GM12878 (cell line): Measurements from ENCODE around the gene VIT. TPM values are rescaled to one million over a fixed set of nuclear protein-coding genes. Genes with fewer than 3 reads are reported as not detected.

Experiments
- ATAC-seq: fragments of 200-7000 bp; cut with Tn5 transposase; 3 replicates; pipeline ENCODE4 v1.9.1; 2020; ENCODE audit warnings: mild to moderate bottlenecking, moderate library complexity
- BruUV-seq: library from RNA; stranded (reverse); fragments of 400-500 nt; replicated peaks from 2 replicates; lab custom pipeline; 2021; lab: Mats Ljungman, UMichigan
- CTCF ChIA-PET: fragments of 300-600 bp; sonication (Branson Sonifier 250); formaldehyde crosslinking; extraction: SDS; loops from one replicate; lab custom pipeline; 2021; ENCODE audit warnings: inconsistent platforms; lab: Yijun Ruan, JAX
- POLR2A ChIA-PET: fragments of 350-600 bp; formaldehyde crosslinking; extraction: SDS; loops from one replicate; lab custom pipeline; 2021; ENCODE audit warnings: inconsistent platforms; lab: Charles Lee
- RAD21 ChIA-PET: fragments of 300-600 bp; sonication (Branson Sonifier 250); formaldehyde crosslinking; loops from one replicate; lab custom pipeline; 2023; ENCODE audit warnings: antibody characterized with exemption; ENCODE audit not compliant: unreplicated experiment; lab: Charles Lee
- SMC1A ChIA-PET: fragments of 300-600 bp; sonication (Branson Sonifier 250); formaldehyde crosslinking; loops from one replicate; lab custom pipeline; 2023; ENCODE audit not compliant: unreplicated experiment, uncharacterized antibody; lab: Charles Lee
- DNase-seq: peaks from one replicate; pipeline ENCODE4 v3.0.0-alpha.2; 2011; ENCODE audit warnings: low read depth, low spot score
- FAIRE-seq: peaks from 3 replicates; lab custom pipeline; 2011; peaks lifted over from hg19 to GRCh38; lab: Jason Lieb, UNC
- H2AFZ ChIP-seq: 2 replicates; pipeline ENCODE4 v1.6.0; 2011; ENCODE audit warnings: low read depth, low read length, control low read depth; ENCODE audit not compliant: control insufficient read depth
- H3K27ac ChIP-seq: 2 replicates; pipeline ENCODE4 v1.5.1; 2011; ENCODE audit warnings: control low read depth; ENCODE audit not compliant: control insufficient read depth, insufficient read depth
- H3K27me3 ChIP-seq, 2 experiments: replicated peaks in 1 of 2; 2 replicates each; pipeline versions ENCODE4 v1.6.0 to v1.6.1; 2011; ENCODE audit warnings: low read length in 1 of 2; ENCODE audit not compliant: control insufficient read depth in 2 of 2, insufficient read depth in 2 of 2
- H3K36me3 ChIP-seq, 2 experiments: 2 replicates each; pipeline ENCODE4 v1.5.1; 2011; ENCODE audit warnings: low read length in 1 of 2; ENCODE audit not compliant: control insufficient read depth in 2 of 2, insufficient read depth in 2 of 2
- H3K4me1 ChIP-seq: 2 replicates; pipeline ENCODE4 v1.6.1; 2011; ENCODE audit warnings: mild to moderate bottlenecking, low read length, moderate library complexity, mixed read lengths; ENCODE audit not compliant: control insufficient read depth, insufficient read depth
- H3K4me2 ChIP-seq: 2 replicates; pipeline ENCODE4 v1.6.0; 2011; ENCODE audit warnings: control low read depth; ENCODE audit not compliant: control insufficient read depth, insufficient read depth
- H3K4me3 ChIP-seq: fragments of 200-600 bp; sonication (generic); 2 replicates; pipeline ENCODE4 v1.5.1; 2016
- H3K79me2 ChIP-seq: 2 replicates; pipeline ENCODE4 v1.6.0; 2011; ENCODE audit warnings: low read length; ENCODE audit not compliant: control insufficient read depth, insufficient read depth
- H3K9ac ChIP-seq: 2 replicates; pipeline ENCODE4 v1.8.0; 2011; ENCODE audit warnings: low read length, control low read depth, mixed read lengths; ENCODE audit not compliant: control insufficient read depth, insufficient read depth
- H3K9me3 ChIP-seq: replicated peaks from 3 replicates; pipeline ENCODE4 v1.5.1; 2011; ENCODE audit warnings: mild to moderate bottlenecking, low read length; ENCODE audit not compliant: control insufficient read depth, insufficient read depth
- H4K20me1 ChIP-seq: 2 replicates; pipeline ENCODE4 v1.6.0; 2011; ENCODE audit not compliant: control insufficient read depth, insufficient read depth
- BCL11A ChIP-seq: IDR thresholded peaks from 2 replicates; pipeline ENCODE4 v1.6.1; 2011; ENCODE audit warnings: low read depth, low read length
- DPF2 ChIP-seq: fragments of 450-650 bp; IDR thresholded peaks from 2 replicates; pipeline ENCODE4 v1.6.1; 2017; ENCODE audit warnings: mild to moderate bottlenecking
- EED ChIP-seq: sonication (generic); IDR thresholded peaks from 2 replicates; pipeline ENCODE4 v1.6.1; 2016; ENCODE audit warnings: antibody characterized with exemption, low read depth
- JUNB ChIP-seq: IDR thresholded peaks from 2 replicates; pipeline ENCODE4 v1.6.1; 2016; ENCODE audit warnings: antibody characterized with exemption, mild to moderate bottlenecking
- NR2C1 ChIP-seq: fragments of 450-650 bp; IDR thresholded peaks from 2 replicates; pipeline ENCODE4 v1.6.1; 2017; ENCODE audit warnings: antibody characterized with exemption, mild to moderate bottlenecking, moderate library complexity
- NR2F1 ChIP-seq: fragments of 450-650 bp; conservative IDR thresholded peaks from 2 replicates; pipeline ENCODE4 v1.6.1; 2017; ENCODE audit warnings: mild to moderate bottlenecking
- RB1 ChIP-seq: fragments of 450-650 bp; formaldehyde crosslinking; IDR thresholded peaks from 2 replicates; pipeline ENCODE4 v1.6.1; 2017; ENCODE audit warnings: mild to moderate bottlenecking, borderline replicate concordance
- RUNX3 ChIP-seq: IDR thresholded peaks from 2 replicates; pipeline ENCODE4 v1.6.1; 2012; ENCODE audit warnings: low read length, inconsistent platforms
- SPI1 ChIP-seq: IDR thresholded peaks from 2 replicates; pipeline ENCODE4 v1.6.1; 2011; ENCODE audit warnings: low read depth, mild to moderate bottlenecking, low read length, moderate library complexity, borderline replicate concordance; ENCODE audit not compliant: insufficient read depth
- ZZZ3 ChIP-seq: IDR thresholded peaks from 2 replicates; pipeline ENCODE4 v1.6.1; 2011; ENCODE audit warnings: low read depth; ENCODE audit not compliant: control insufficient read depth, insufficient read length
- whole genome bisulfite sequencing: methylation state at CpG from one replicate; pipeline ENCODE4 v1.1.6; 2016; ENCODE audit warnings: low lambda C conversion rate; ENCODE audit not compliant: insufficient replicate concordance, insufficient coverage; ENCODE audit errors: missing lambda C conversion rate; 5-methylcytosine and 5-hydroxymethylcytosine counted together
- in situ Hi-C: fragments of 300-500 bp; cut with MboI; formaldehyde crosslinking; loops from 9 replicates; pipeline ENCODE4 v1.14.3; 2018; ENCODE audit warnings: mixed read lengths
- intact Hi-C: fragments of 100-400 bp; cut with micrococcal nuclease; formaldehyde crosslinking; loops from one replicate; pipeline ENCODE4 v1.14.2; 2022; ENCODE audit not compliant: unreplicated experiment
- polyA plus RNA-seq, 11 experiments: library from polyadenylated mRNA; depleted of rRNA in 4 of 11; unstranded in 6 of 11; stranded (reverse) in 5 of 11; fragments of >200 nt; fragmentation: Nextera tagmentation in 4 of 11; fragmentation: Illumina TruSeq in 1 of 11; extraction: Ambion mirVana in 4 of 11; extraction: Trizol in 1 of 11; gene quantifications; 1 replicate in 1 of 11; 2 replicates in 10 of 11; pipeline versions ENCODE4 v1.2.1 to v1.2.3, GENCODE V29; 2011 to 2016; ENCODE audit warnings: inconsistent platforms in 2 of 11, missing spikeins in 2 of 11, low read depth in 1 of 11
- total RNA-seq, 4 experiments: library from RNA; depleted of rRNA in 3 of 4; stranded (reverse); fragments of >200 nt in 3 of 4; fragmentation: Illumina TruSeq in 1 of 4; extraction: Trizol in 1 of 4; gene quantifications; 2 replicates each; pipeline versions ENCODE4 v1.2.1 to v1.2.3, GENCODE V29; 2013 to 2021
- TF ChIP-seq, protein P1 (sequence below): IDR thresholded peaks from 2 replicates; pipeline ENCODE4 v1.6.1; 2012; ENCODE audit warnings: low read length, inconsistent platforms

The VIT gene
- total and polyA plus RNA-seq, 10 of the 15 experiments (the other 5 are each of a cell fraction or from before 2014, with no cell fraction given): 0.05 to 0.14 TPM; not detected in 8

DNA sequence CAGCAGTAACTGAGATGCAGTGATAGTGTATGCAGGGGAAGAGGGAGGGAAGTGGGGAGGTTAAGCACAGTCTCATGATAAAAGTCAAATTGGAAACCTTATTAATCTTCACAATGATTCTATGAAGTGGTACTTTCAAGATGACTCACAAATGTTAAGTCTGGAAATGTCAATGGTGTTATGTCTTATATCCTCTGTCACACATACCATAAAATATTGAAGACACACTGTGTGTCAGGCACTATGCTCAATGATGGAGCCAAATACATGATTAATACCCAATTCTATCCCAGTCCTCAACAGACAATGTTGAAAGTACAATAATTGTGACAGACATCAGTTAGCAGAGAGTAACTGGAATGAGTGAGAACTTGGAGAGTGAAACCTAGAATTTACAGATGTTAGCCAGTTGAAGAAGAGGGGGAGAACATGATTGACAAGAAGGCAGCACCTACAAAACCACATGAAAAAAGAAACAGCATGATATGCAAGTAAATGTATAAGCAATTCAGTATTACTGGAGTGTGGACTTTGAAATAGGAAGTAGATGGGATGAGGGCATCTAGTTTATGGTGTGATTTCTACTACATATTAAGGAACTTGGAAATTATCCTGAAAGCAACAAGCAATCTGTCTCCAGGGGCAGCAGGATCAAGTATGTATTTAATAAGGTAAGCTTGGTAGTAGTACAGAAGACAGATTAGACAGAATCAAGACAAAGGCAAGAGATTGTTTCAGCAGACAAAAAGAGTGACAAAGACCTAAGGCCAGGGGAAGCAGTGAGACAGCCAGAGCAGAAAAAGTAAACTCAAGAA lies 162.3 kb downstream of the VIT start (continued):
- TF ChIP-seq ZZZ3 (no peak), DPF2 (peak; percentile 99), RUNX3 (peak; percentile 78), NR2C1 (0 out of 2 replicates have a peak, but pooled peaks have one; percentile 20), BCL11A (no peak), NR2F1 (0 out of 2 replicates have a peak, but pooled peaks have one; percentile 9), EED (peak; percentile 35; the same call in 1 of the 2 replicates), SPI1 (peak; percentile 40; the same call in 1 of the 2 replicates)
- TF ChIP-seq, protein P1, sequence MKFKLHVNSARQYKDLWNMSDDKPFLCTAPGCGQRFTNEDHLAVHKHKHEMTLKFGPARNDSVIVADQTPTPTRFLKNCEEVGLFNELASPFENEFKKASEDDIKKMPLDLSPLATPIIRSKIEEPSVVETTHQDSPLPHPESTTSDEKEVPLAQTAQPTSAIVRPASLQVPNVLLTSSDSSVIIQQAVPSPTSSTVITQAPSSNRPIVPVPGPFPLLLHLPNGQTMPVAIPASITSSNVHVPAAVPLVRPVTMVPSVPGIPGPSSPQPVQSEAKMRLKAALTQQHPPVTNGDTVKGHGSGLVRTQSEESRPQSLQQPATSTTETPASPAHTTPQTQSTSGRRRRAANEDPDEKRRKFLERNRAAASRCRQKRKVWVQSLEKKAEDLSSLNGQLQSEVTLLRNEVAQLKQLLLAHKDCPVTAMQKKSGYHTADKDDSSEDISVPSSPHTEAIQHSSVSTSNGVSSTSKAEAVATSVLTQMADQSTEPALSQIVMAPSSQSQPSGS: 0 out of 2 replicates have a peak, but pooled peaks have one; percentile 28

DNA sequence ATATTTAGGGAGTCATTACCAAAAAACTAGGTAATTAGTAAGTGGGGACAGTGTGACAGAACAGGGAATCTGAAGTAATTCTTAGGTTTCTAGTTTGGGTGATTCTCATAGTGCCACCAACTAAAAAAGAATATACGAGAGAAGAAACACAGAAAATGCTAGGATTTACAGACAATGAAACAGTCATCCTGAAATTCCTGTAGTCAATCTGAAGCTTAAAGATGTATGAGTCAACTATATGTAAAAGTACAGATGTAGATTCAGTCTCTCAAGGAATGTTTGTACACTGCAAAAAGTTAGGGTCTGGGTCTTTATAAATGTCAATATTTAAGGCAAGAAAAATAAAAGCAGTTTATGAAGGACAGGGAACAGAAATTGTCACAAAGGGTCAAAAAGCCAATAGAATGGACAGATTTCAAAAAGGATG lies 162.9 kb downstream of the VIT start:
- ChIA-PET SMC1A (no interaction called here), CTCF (no interaction called here), RAD21 (no interaction called here), POLR2A (no interaction called here)
- H3K9me3 ChIP-seq: no peaks in the 10 kb centered on the region
- H3K36me3 ChIP-seq: peaks cover 0 to 3% of the 10 kb centered on the region in 2 experiments; a peak in 1 of 4 replicates
- TF ChIP-seq RB1 (no peak), JUNB (peak; percentile 26; the same call in 1 of the 2 replicates)
- no peak overlapping the region for H3K4me3 ChIP-seq
- H4K20me1 ChIP-seq: no peaks in the 10 kb centered on the region
- H3K9ac ChIP-seq: no peak overlapping the region
- H3K27ac ChIP-seq: peak overlapping the region; percentile 13; the same call in 1 of the 2 replicates
- in situ Hi-C loops (no loop called here), intact Hi-C loops (no loop called here)
- DNase-seq (no peak), FAIRE-seq (no peak), ATAC-seq (peak; percentile 8; the same call in 2 of the 3 replicates)
- no peaks in the 10 kb centered on the region for H3K79me2 ChIP-seq
- no peak overlapping the region for H2AFZ ChIP-seq
- WGBS: 23% methylated on average over 1 of the region's 1 CpG
- H3K4me2 ChIP-seq: no peak overlapping the region
- no peaks in the 10 kb centered on the region for H3K27me3 ChIP-seq
- H3K4me1 ChIP-seq: peaks cover 6% of the 10 kb centered on the region; the same call in 1 of the 2 replicates
- BruUV-seq: no TSS peak
